Stomach (tissue), 9 donors: ENCODE data around the gene TRIM41. TPM values are rescaled to one million over a fixed set of nuclear protein-coding genes. Genes with fewer than 3 reads are reported as not detected.
"Not testable (repeated sequence)": the region's sequence is repeated elsewhere in the genome, so short reads cannot be mapped to it uniquely, and the experiment has no call there.

Experiments
- DNase-seq, 2 donors: peaks; one replicate each; pipeline versions ENCODE4 v3.0.0 to v3.0.0-alpha.2; 2013 to 2019
- H3K27ac ChIP-seq, 5 donors: fragments of 200-600 bp in 4 of 5; sonication (generic) in 4 of 5; one replicate each; pipeline ENCODE4 v1.5.1; 2013 to 2019; ENCODE audit warnings: mild to moderate bottlenecking in 1 of 5, moderate library complexity in 1 of 5
- H3K27me3 ChIP-seq, 3 donors: fragments of 200-600 bp; sonication (generic); one replicate each; pipeline ENCODE4 v1.5.1; 2017 to 2019; ENCODE audit warnings: mixed run types in 1 of 3
- H3K36me3 ChIP-seq, 4 donors: fragments of 200-600 bp; sonication (generic); 1 replicate in 3 of 4; 2 replicates in 1 of 4; pipeline ENCODE4 v1.5.1; 2016 to 2019
- H3K4me1 ChIP-seq, 4 donors: fragments of 200-600 bp; sonication (generic); one replicate each; pipeline ENCODE4 v1.5.1; 2016 to 2019
- H3K4me3 ChIP-seq, 4 donors: fragments of 200-600 bp; sonication (generic) in 3 of 4; one replicate each; pipeline ENCODE4 v1.5.1; 2016 to 2019; ENCODE audit warnings: mild to moderate bottlenecking in 1 of 4
- H3K9me3 ChIP-seq, 4 donors: fragments of 200-600 bp; sonication (generic); one replicate each; pipeline ENCODE4 v1.5.1; 2016 to 2019
- EP300 ChIP-seq: sonication (generic); formaldehyde crosslinking; IDR thresholded peaks from one replicate; pipeline ENCODE4 v1.6.1; 2017; ENCODE audit warnings: antibody characterized with exemption
- POLR2A ChIP-seq, 4 donors: fragments of 450-650 bp; IDR thresholded peaks; one replicate each; pipeline ENCODE4 v1.6.1; 2016; ENCODE audit warnings: antibody characterized with exemption in 4 of 4, control low read depth in 2 of 4, mild to moderate bottlenecking in 1 of 4, moderate library complexity in 1 of 4
- POLR2AphosphoS5 ChIP-seq, 3 donors: sonication (generic); formaldehyde crosslinking; IDR thresholded peaks; one replicate each; pipeline ENCODE4 v1.6.1; 2016; ENCODE audit warnings: antibody characterized with exemption in 3 of 3
- WGBS, 5 donors: extraction: QIAGEN DNeasy Blood & Tissue Kit in 3 of 5; methylation state at CpG; one replicate each; pipeline versions ENCODE4 v1.1.5 to v1.1.7; 2013 to 2018; 5-methylcytosine and 5-hydroxymethylcytosine counted together
- intact Hi-C: fragments of 100-400 bp; cut with DNase I; formaldehyde crosslinking; loops from one replicate; pipeline ENCODE4 v1.15.1; 2023; ENCODE audit warnings: low total_unique reads
- polyA plus RNA-seq, 3 donors: library from polyadenylated mRNA; stranded (reverse); fragments of 200-250 nt; gene quantifications; one replicate each; pipeline ENCODE4 v1.2.3, GENCODE V29; 2013
- small RNA-seq, 4 donors: library from RNA; depleted of rRNA; stranded (forward); fragments of <200 nt; gene quantifications; one replicate each; pipeline ENCODE3, GENCODE V24; 2016
- total RNA-seq, 5 donors: library from RNA; depleted of rRNA; stranded (reverse); fragments of >200 nt; gene quantifications; one replicate each; pipeline versions ENCODE4 v1.1.0 to v1.2.3, GENCODE V29; 2014 to 2016
- TF ChIP-seq, protein P1 (sequence below), 7 experiments: fragments of 450-650 bp in 4 of 7; fragments of 200-600 bp in 3 of 7; sonication (generic) in 3 of 7; IDR thresholded peaks; one replicate each; pipeline ENCODE4 v1.5.1; 2016 to 2019; ENCODE audit warnings: antibody characterized with exemption in 7 of 7, control low read depth in 2 of 7, mild to moderate bottlenecking in 1 of 7
- donor health status: healthy with polysubstance abuse.
- donor health status: Bipolar disorder and iron deficiency.
- donor health status: healthy.

The TRIM41 gene
- total and polyA plus RNA-seq, 8 donors: 2.3 to 70.4 (median 16.0) TPM

DNA sequence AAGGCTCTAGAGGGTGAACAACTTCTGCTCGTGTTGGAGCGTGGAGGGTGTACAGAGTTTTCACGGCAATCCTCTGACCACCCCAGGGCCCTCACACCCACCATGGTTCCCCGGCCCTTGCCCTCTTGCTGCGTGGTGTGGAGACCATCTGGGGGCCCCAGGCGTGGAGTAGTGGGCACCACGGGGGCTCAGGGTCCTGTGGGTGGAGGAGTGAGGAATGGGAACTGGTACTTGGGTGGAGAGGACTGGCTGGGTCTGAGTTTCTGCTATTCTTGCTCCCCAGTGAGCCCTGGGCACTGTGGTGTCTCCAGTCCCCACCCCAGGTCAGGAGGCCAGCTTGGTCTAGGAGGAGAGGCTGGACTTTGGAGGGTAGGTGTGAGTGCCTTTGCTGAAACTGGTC, 59.8 kb downstream of the TRIM41 start:
- Histone ChIP-seq H3K4me1 (no peaks in the 10 kb centered on the region), H3K9me3 (no peaks in the 10 kb centered on the region)
- 80 to 95% (median 84%) methylated on average over 5 to 7 of the region's 7 CpGs for WGBS, 5 donors

GRCh38 chr5:181283347-181283746, 60.3 kb downstream of the TRIM41 start:
- H3K4me1 ChIP-seq: no peaks in the 10 kb centered on the region
- no peak for DNase-seq
- 83 to 90% (median 86%) methylated on average over 13 of the region's 13 CpGs for WGBS, 5 donors
- no peaks in the 10 kb centered on the region for H3K27me3 ChIP-seq
- no peak for TF ChIP-seq POLR2AphosphoS5 (IDR thresholded peaks at IDR 0.05)
- TF ChIP-seq, protein P1, sequence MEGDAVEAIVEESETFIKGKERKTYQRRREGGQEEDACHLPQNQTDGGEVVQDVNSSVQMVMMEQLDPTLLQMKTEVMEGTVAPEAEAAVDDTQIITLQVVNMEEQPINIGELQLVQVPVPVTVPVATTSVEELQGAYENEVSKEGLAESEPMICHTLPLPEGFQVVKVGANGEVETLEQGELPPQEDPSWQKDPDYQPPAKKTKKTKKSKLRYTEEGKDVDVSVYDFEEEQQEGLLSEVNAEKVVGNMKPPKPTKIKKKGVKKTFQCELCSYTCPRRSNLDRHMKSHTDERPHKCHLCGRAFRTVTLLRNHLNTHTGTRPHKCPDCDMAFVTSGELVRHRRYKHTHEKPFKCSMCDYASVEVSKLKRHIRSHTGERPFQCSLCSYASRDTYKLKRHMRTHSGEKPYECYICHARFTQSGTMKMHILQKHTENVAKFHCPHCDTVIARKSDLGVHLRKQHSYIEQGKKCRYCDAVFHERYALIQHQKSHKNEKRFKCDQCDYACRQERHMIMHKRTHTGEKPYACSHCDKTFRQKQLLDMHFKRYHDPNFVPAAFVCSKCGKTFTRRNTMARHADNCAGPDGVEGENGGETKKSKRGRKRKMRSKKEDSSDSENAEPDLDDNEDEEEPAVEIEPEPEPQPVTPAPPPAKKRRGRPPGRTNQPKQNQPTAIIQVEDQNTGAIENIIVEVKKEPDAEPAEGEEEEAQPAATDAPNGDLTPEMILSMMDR (IDR thresholded peaks at IDR 0.05): no peak
- no peak for TF ChIP-seq POLR2A (IDR thresholded peaks at IDR 0.05)
- TF ChIP-seq EP300: no peak
- H3K27ac ChIP-seq: no peak overlapping the region
- H3K36me3 ChIP-seq: no peaks in the 10 kb centered on the region
- intact Hi-C loops: no loop called here
- no peak overlapping the region for H3K4me3 ChIP-seq
- H3K9me3 ChIP-seq: no peaks in the 10 kb centered on the region

More for the DNA sequence above, 59.8 kb downstream of the TRIM41 start:
- Histone ChIP-seq H3K27ac (no peak overlapping the region), H3K36me3 (no peaks in the 10 kb centered on the region), H3K27me3 (no peaks in the 10 kb centered on the region), H3K4me3 (no peak overlapping the region)
- intact Hi-C loops: no loop called here
- DNase-seq: no peak
- no peak for TF ChIP-seq POLR2A (IDR thresholded peaks at IDR 0.05)
- TF ChIP-seq, protein P1 (IDR thresholded peaks at IDR 0.05): no peak
- TF ChIP-seq EP300: no peak
- no peak for TF ChIP-seq POLR2AphosphoS5 (IDR thresholded peaks at IDR 0.05)

GRCh38 chr5:181283841-181284755, 61.0 kb downstream of the TRIM41 start:
- H3K4me3 ChIP-seq, H3K36me3 ChIP-seq, H3K27me3 ChIP-seq, H3K4me1 ChIP-seq, DNase-seq, H3K27ac ChIP-seq, intact Hi-C loops, H3K9me3 ChIP-seq: not testable (repeated sequence)
- WGBS, 5 donors: 65 to 81% (median 70%) methylated on average over 4 to 6 of the region's 6 CpGs

Small RNAs within 50 kb of the gene (small RNA-seq; reads per million reads assigned to genes)
- 0 reads per million in 4 donors for gene MIR4638
- 0 reads per million in 4 donors for gene SNORD95
- gene SNORD96A: 0 reads per million in 4 donors

Other genes starting within 250 kb of the TRIM41 start
- 10 to 100 TPM in 1 of 5 donors, 1 to 10 TPM in 1, under 1 TPM in 1, not detected in 2; 0.58 to 10.5 (median 2.2) TPM for gene BTNL3, start 234.4 kb upstream of the TRIM41 start, total RNA-seq
- gene BTNL3, start 234.4 kb upstream of the TRIM41 start, polyA plus RNA-seq: under 1 TPM; 0.31 to 0.61 (median 0.33) TPM
- gene BTNL9, start 183.0 kb upstream of the TRIM41 start, total RNA-seq: 100 to 1,000 TPM in 1 of 5 donors, 10 to 100 TPM in 3, 1 to 10 TPM in 1; 3.5 to 108 (median 14.1) TPM
- gene BTNL9, start 183.0 kb upstream of the TRIM41 start, polyA plus RNA-seq: 1 to 10 TPM; 3.8 to 8.7 (median 5.7) TPM
- gene OR2V1, start 92.1 kb upstream of the TRIM41 start, total RNA-seq: not detected
- gene OR2V1, start 92.1 kb upstream of the TRIM41 start, polyA plus RNA-seq: not detected
- gene OR2V2, start 75.7 kb upstream of the TRIM41 start, total RNA-seq: not detected
- gene OR2V2, start 75.7 kb upstream of the TRIM41 start, polyA plus RNA-seq: not detected
- gene TRIM7, start 18.1 kb upstream of the TRIM41 start, total RNA-seq: 1 to 10 TPM in 3 of 5 donors, under 1 TPM in 1, not detected in 1; 0.45 to 7.5 (median 3.4) TPM
- gene TRIM7, start 18.1 kb upstream of the TRIM41 start, polyA plus RNA-seq: 10 to 100 TPM in 1 of 3 donors, 1 to 10 TPM in 1, under 1 TPM in 1; 0.93 to 20.4 (median 3.4) TPM
- 1,000 to 10,000 TPM in 3 of 5 donors, 100 to 1,000 TPM in 2; 814 to 2,131 (median 1,334) TPM for gene RACK1, start 20.6 kb downstream of the TRIM41 start, total RNA-seq
- 1,000 to 10,000 TPM; 2,190 to 3,034 (median 2,228) TPM for gene RACK1, start 20.6 kb downstream of the TRIM41 start, polyA plus RNA-seq
- 10 to 100 TPM; 11.9 to 29.9 (median 14.3) TPM for gene TRIM52, start 37.9 kb downstream of the TRIM41 start, total RNA-seq
- gene TRIM52, start 37.9 kb downstream of the TRIM41 start, polyA plus RNA-seq: 1 to 10 TPM; 3.8 to 8.1 (median 3.9) TPM
- not detected for gene OR4F3, start 144.0 kb downstream of the TRIM41 start, total RNA-seq
- not detected for gene OR4F3, start 144.0 kb downstream of the TRIM41 start, polyA plus RNA-seq